NB4 (cell line): Measurements from ENCODE around the gene PRR15.

Experiments used
- MAX ChIP-seq: IDR thresholded peaks from 2 replicates; pipeline ENCODE4 v1.6.1; 2011; ENCODE audit warnings: low read depth, low read length
- MYC ChIP-seq: IDR thresholded peaks from 2 replicates; pipeline ENCODE4 v1.6.1; 2011; ENCODE audit warnings: low read depth, low read length
- POLR2A ChIP-seq: IDR thresholded peaks from 2 replicates; pipeline ENCODE4 v1.6.1; 2011; ENCODE audit warnings: mild to moderate bottlenecking; ENCODE audit not compliant: insufficient read length; ENCODE audit errors: extremely low read depth
- TF ChIP-seq, protein P1 (sequence below): IDR thresholded peaks from one replicate; pipeline ENCODE4 v1.5.1; 2012; ENCODE audit warnings: low read depth, low read length

DNA sequence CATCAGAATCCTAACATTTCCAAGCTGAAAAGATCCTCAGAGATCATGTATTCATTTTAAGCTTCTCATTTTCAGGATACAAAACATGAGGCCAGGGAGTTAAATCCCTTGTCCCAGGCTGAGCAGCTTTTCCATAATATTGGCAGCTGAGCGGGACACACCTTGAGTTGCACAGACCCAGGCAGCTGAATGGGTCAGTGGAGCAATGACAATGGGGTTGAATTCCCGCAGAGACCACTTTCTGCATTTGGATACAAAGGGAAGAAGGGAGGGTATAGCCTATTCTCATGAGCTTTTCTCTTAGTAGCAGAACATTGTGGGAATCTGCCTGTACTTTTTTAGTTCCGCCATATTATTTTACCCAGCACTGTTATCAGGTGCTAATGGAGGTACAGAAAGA is 49.5 kb downstream of the PRR15 start:
- TF ChIP-seq, protein P1, sequence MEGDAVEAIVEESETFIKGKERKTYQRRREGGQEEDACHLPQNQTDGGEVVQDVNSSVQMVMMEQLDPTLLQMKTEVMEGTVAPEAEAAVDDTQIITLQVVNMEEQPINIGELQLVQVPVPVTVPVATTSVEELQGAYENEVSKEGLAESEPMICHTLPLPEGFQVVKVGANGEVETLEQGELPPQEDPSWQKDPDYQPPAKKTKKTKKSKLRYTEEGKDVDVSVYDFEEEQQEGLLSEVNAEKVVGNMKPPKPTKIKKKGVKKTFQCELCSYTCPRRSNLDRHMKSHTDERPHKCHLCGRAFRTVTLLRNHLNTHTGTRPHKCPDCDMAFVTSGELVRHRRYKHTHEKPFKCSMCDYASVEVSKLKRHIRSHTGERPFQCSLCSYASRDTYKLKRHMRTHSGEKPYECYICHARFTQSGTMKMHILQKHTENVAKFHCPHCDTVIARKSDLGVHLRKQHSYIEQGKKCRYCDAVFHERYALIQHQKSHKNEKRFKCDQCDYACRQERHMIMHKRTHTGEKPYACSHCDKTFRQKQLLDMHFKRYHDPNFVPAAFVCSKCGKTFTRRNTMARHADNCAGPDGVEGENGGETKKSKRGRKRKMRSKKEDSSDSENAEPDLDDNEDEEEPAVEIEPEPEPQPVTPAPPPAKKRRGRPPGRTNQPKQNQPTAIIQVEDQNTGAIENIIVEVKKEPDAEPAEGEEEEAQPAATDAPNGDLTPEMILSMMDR = no peak
- TF ChIP-seq POLR2A (no peak), MYC (no peak), MAX (no peak)
